ENCODE measurements around the gene RBFA. TPM values are rescaled to one million over a fixed set of nuclear protein-coding genes. Genes with fewer than 3 reads are reported as not detected.

The RBFA gene
- total RNA-seq, 2 experiments from 2014 or later, result 25.9 to 28.1 TPM

GRCh38 chr18:80046431-80046830, 12.2 kb downstream of the RBFA start:
- intact Hi-C loops (cut with micrococcal nuclease; ENCODE audit: unreplicated experiment), result no loop called here
- Histone ChIP-seq H3K4me3 (ENCODE audit: low read depth, low read length, poor library complexity, severe bottlenecking) (no peak overlapping the region), H3K9me3 (ENCODE audit: low read length) (no peaks in the 10 kb centered on the region), H3K36me3 (ENCODE audit: insufficient read depth, low read length) (peaks cover 4% of the 10 kb centered on the region), H3K79me2 (ENCODE audit: insufficient read depth, low read depth, low read length) (no peaks in the 10 kb centered on the region), H4K20me1 (ENCODE audit: insufficient read depth, low read length) (no peaks in the 10 kb centered on the region), H3K9me2 (ENCODE audit: insufficient read depth, low read length) (no peaks in the 10 kb centered on the region), H2AFZ (ENCODE audit: low read length) (no peak overlapping the region), H3K4me2 (ENCODE audit: low read length) (no peak overlapping the region), H3K27ac (ENCODE audit: low read depth, low read length, poor library complexity, severe bottlenecking) (no peak overlapping the region), H3K4me1 (ENCODE audit: insufficient read depth, low read length, poor library complexity, severe bottlenecking) (no peaks in the 10 kb centered on the region)
- ChIA-PET CTCF (ENCODE audit: unreplicated experiment) (no interaction called here), POLR2A (no interaction called here)
- TF ChIP-seq, protein P1, sequence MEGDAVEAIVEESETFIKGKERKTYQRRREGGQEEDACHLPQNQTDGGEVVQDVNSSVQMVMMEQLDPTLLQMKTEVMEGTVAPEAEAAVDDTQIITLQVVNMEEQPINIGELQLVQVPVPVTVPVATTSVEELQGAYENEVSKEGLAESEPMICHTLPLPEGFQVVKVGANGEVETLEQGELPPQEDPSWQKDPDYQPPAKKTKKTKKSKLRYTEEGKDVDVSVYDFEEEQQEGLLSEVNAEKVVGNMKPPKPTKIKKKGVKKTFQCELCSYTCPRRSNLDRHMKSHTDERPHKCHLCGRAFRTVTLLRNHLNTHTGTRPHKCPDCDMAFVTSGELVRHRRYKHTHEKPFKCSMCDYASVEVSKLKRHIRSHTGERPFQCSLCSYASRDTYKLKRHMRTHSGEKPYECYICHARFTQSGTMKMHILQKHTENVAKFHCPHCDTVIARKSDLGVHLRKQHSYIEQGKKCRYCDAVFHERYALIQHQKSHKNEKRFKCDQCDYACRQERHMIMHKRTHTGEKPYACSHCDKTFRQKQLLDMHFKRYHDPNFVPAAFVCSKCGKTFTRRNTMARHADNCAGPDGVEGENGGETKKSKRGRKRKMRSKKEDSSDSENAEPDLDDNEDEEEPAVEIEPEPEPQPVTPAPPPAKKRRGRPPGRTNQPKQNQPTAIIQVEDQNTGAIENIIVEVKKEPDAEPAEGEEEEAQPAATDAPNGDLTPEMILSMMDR (conservative IDR thresholded peaks at IDR 0.05; ENCODE audit: low read length), result no peak
- TF ChIP-seq EZH2phosphoT487 (IDR thresholded peaks at IDR 0.05; ENCODE audit: borderline replicate concordance, low read depth, low read length), result no peak
- no peak for DNase-seq (ENCODE audit: low spot score)
- no TSS peak for BruUV-seq (replicated peaks)

DNA sequence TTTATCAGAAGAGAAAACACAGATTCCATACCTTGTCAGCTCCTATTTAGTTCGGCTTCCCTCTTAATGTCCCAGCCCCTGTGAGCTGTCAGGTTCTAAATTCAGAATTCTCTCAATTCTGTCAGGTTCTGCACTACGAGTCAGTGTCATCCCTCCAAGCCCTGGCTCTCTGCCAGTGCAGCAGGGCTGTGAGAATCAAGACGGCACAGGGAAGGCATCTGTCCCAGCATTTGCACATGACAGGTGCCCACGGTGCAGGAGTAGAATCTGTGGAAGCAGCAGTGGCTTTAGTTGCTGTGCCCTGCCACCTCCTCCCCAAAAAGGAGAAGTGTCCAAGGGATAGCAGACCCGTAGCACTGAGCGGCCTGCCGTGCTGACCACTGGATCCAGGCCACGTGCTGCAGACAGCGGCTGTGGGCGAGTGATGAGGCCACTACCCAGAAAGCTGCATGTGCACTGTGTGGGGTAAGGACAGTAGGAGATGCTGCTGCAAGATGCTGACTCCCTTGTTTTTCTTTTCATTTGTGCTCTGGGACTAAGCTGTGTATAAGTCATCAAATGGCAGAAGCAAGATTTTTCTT, 12.8 kb downstream of the RBFA start:
- intact Hi-C loops (cut with micrococcal nuclease; ENCODE audit: unreplicated experiment), result no loop called here
- Histone ChIP-seq H3K9me3 (ENCODE audit: low read length) (no peaks in the 10 kb centered on the region), H3K36me3 (ENCODE audit: insufficient read depth, low read length) (peaks cover 4% of the 10 kb centered on the region)

DNA sequence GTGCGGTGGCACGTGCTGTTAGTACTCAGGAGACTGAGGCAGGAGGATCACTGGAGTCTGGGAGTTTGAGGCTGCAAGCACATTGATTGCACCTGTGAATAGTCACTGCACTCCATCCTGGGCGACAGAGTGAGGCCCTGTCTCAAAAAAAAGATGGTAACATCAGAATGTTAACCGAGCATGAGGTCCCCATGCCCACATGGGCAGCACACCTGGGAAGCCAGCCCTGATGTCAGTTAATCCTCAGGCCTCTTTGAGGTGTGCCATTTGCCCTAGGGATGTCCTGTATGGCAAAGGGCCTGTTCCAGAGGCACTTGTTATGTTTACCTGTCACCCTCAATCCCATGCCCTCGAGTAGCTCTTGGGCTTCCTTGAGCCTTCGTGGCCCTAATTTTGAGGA, 16.6 kb downstream of the RBFA start:
- POLR2A ChIA-PET, result no interaction called here
- H3K9me2 ChIP-seq (ENCODE audit: insufficient read depth, low read length), result no peaks in the 10 kb centered on the region
- CTCF ChIA-PET (ENCODE audit: unreplicated experiment), result no interaction called here
- H4K20me1 ChIP-seq (ENCODE audit: insufficient read depth, low read length), result no peaks in the 10 kb centered on the region
- H3K4me1 ChIP-seq (ENCODE audit: insufficient read depth, low read length, poor library complexity, severe bottlenecking), result no peaks in the 10 kb centered on the region
- no peaks in the 10 kb centered on the region for H3K9me3 ChIP-seq (ENCODE audit: low read length)
- TF ChIP-seq, protein P1 (conservative IDR thresholded peaks at IDR 0.05; ENCODE audit: low read length), result no peak
- no peak for TF ChIP-seq EZH2phosphoT487 (IDR thresholded peaks at IDR 0.05; ENCODE audit: borderline replicate concordance, low read depth, low read length)
- H3K36me3 ChIP-seq (ENCODE audit: insufficient read depth, low read length), result no peaks in the 10 kb centered on the region; the same call in 1 of the 2 replicates
- intact Hi-C loops (cut with micrococcal nuclease; ENCODE audit: unreplicated experiment), result no loop called here
- no peak overlapping the region for H3K27ac ChIP-seq (ENCODE audit: low read depth, low read length, poor library complexity, severe bottlenecking)
- no TSS peak for BruUV-seq (replicated peaks)
- H3K4me2 ChIP-seq (ENCODE audit: low read length), result no peak overlapping the region
- H3K79me2 ChIP-seq (ENCODE audit: insufficient read depth, low read depth, low read length), result no peaks in the 10 kb centered on the region
- H3K4me3 ChIP-seq (ENCODE audit: low read depth, low read length, poor library complexity, severe bottlenecking), result no peak overlapping the region
- H2AFZ ChIP-seq (ENCODE audit: low read length), result no peak overlapping the region
- DNase-seq (ENCODE audit: low spot score), result no peak

More for the DNA sequence above, 12.8 kb downstream of the RBFA start:
- no TSS peak for BruUV-seq (replicated peaks)
- H3K4me2 ChIP-seq (ENCODE audit: low read length), result no peak overlapping the region
- no peaks in the 10 kb centered on the region for H3K79me2 ChIP-seq (ENCODE audit: insufficient read depth, low read depth, low read length)
- TF ChIP-seq, protein P1 (conservative IDR thresholded peaks at IDR 0.05; ENCODE audit: low read length), result no peak
- TF ChIP-seq EZH2phosphoT487 (IDR thresholded peaks at IDR 0.05; ENCODE audit: borderline replicate concordance, low read depth, low read length), result no peak
- no peaks in the 10 kb centered on the region for H4K20me1 ChIP-seq (ENCODE audit: insufficient read depth, low read length)
- no peak for DNase-seq (ENCODE audit: low spot score)
- no peak overlapping the region for H2AFZ ChIP-seq (ENCODE audit: low read length)
- CTCF ChIA-PET (ENCODE audit: unreplicated experiment), result no interaction called here
- no peak overlapping the region for H3K27ac ChIP-seq (ENCODE audit: low read depth, low read length, poor library complexity, severe bottlenecking)
- H3K9me2 ChIP-seq (ENCODE audit: insufficient read depth, low read length), result no peaks in the 10 kb centered on the region
- POLR2A ChIA-PET, result no interaction called here
- H3K4me3 ChIP-seq (ENCODE audit: low read depth, low read length, poor library complexity, severe bottlenecking), result no peak overlapping the region
- no peaks in the 10 kb centered on the region for H3K4me1 ChIP-seq (ENCODE audit: insufficient read depth, low read length, poor library complexity, severe bottlenecking)

Data from OCI-LY7 (cell line).